ENCODE measurements around the gene PPP6R2. TPM values are rescaled to one million over a fixed set of nuclear protein-coding genes. Genes with fewer than 3 reads are reported as not detected.

PPP6R2 gene
- total and polyA plus RNA-seq, 10 donors = 23.6 to 76.2 (median 62.1) TPM

DNA sequence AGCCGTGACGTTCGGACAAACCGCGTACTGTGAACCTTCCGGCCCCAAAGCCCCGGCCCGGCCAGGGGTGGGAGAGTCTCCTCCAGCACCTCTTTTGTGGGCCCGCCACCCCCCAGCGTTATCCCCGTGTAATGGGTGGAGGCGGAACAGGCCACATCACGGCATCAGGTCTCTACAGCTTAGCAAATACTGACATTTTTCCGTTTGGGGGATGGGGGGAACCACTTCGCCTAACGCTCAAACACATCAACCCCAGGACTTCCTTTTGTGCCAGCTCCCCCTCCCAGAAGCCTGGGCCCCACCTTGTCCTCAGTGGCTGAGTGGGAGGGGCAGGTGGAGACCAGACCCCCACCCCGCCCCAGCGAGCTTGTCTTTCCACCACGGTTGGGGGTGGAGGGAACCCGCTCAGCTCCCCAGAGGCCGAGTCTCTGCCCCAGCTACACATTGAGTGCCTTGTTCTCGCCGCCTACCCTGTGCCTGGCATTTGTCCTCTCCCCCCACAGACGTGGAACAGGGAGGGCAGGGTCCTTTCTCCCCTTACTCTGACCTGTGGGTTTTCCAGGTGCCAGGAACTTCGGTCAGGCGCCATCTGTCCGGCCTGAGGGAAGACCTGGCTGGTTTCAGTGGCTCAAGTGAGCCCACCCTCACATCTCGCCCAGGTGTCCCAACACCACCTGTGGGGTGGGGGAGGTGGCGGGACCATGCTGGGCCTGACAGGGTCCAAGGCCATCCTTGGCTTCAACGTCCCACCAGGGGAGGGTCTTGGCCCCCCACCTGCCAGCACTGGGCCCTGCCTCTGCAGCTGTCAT is 102.1 kb downstream of the PPP6R2 start:
- TF ChIP-seq POLR2A (IDR thresholded peaks at IDR 0.05) (no peak), CTCF (IDR thresholded peaks at IDR 0.05 in 8 of 11, conservative IDR thresholded peaks at IDR 0.05 in 3 of 11) (no peak), POLR2AphosphoS5 (IDR thresholded peaks at IDR 0.05) (peak; percentile 32 to 61 (median 40))
- H3K27ac ChIP-seq = peak overlapping the region in 6 of 8 donors; percentile 12 to 68 (median 36)
- H3K4me1 ChIP-seq = peaks cover 0 to 52% (median 15%) of the 10 kb centered on the region in 6 donors
- H3K27me3 ChIP-seq (replicated peaks in 1 of 7) = no peaks in the 10 kb centered on the region
- DNase-seq = no peak
- intact Hi-C loops (cut with DNase I; ENCODE audit: low total_unique reads) = no loop called here
- peaks cover 0 to 100% (median 61%) of the 10 kb centered on the region in 6 donors for H3K36me3 ChIP-seq
- no peaks in the 10 kb centered on the region for H3K9me3 ChIP-seq
- WGBS, 5 donors = 51 to 59% (median 56%) methylated on average over 24 to 30 of the region's 30 CpGs
- H3K4me3 ChIP-seq = no peak overlapping the region

DNA sequence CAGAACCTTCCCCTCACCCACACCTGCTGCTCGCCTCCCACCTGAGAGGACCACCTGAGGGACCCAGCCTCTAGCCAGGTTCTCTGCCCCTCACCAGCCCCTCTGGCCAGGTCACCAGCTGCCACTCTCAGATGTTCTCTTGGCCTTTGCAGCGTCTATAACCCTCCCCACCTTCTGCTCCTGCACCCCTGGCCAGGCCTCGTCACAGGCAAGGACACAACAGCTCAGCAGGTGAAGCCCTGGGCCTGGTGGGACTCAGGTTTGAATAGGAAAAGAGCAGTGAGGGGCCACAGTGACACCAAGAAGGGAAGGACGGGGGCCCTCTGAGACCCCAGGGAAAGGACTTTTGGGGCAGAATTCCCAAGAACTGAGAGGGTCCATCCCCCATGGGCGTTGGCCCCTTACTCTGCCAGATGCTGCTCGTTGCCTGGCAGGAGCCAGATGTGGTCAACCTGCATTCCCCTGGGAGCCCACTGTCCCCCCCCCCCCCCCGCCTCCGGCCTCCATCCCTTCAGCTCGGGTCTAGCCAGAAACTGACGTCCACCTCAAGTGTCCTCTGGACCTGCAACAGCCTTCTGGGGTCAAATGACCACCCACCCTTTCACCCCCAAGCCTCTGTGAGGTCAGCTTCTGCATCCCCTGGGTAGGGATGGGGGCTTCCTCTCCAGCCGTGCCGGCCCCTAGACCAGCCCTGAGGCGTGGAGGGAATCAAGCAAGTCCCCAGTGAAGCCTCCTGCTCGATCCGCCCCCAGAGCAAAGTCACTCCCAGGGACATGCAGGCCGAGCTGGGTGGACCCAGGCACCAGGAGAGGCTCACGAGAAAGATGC is 103.0 kb downstream of the PPP6R2 start:
- 80 to 86% (median 86%) methylated on average over 13 to 17 of the region's 17 CpGs for WGBS, 5 donors
- Histone ChIP-seq H3K4me3 (no peak overlapping the region), H3K27ac (peak overlapping the region in 4 of 8 donors; percentile 35 to 68 (median 45)), H3K36me3 (peaks cover 0 to 100% (median 58%) of the 10 kb centered on the region in 6 donors), H3K9me3 (no peaks in the 10 kb centered on the region), H3K4me1 (peaks cover 0 to 52% (median 15%) of the 10 kb centered on the region in 6 donors), H3K27me3 (replicated peaks in 1 of 7) (no peaks in the 10 kb centered on the region)
- TF ChIP-seq POLR2AphosphoS5 (IDR thresholded peaks at IDR 0.05) (peak in 1 of 3 donors; percentile 6), POLR2A (IDR thresholded peaks at IDR 0.05) (no peak)
- intact Hi-C loops (cut with DNase I; ENCODE audit: low total_unique reads) = no loop called here
- DNase-seq = no peak

GRCh38 chr22:50446708-50447575 is 103.8 kb downstream of the PPP6R2 start:
- Histone ChIP-seq H3K36me3 (peaks cover 0 to 100% (median 53%) of the 10 kb centered on the region in 6 donors), H3K9me3 (no peaks in the 10 kb centered on the region), H3K27me3 (replicated peaks in 1 of 7) (no peaks in the 10 kb centered on the region), H3K4me3 (no peak overlapping the region), H3K4me1 (peaks cover 0 to 47% (median 15%) of the 10 kb centered on the region in 6 donors), H3K27ac (no peak overlapping the region)
- intact Hi-C loops (cut with DNase I; ENCODE audit: low total_unique reads) = no loop called here
- TF ChIP-seq POLR2A (IDR thresholded peaks at IDR 0.05) (no peak), POLR2AphosphoS5 (IDR thresholded peaks at IDR 0.05) (peak in 2 of 3 donors; percentile 21 to 46), CTCF (IDR thresholded peaks at IDR 0.05 in 8 of 11, conservative IDR thresholded peaks at IDR 0.05 in 3 of 11) (no peak)
- WGBS, 5 donors = 90 to 93% (median 92%) methylated on average over 18 to 54 of the region's 54 CpGs
- no peak for DNase-seq

Data from spleen (tissue), 11 donors.